Nephron (organoid): ENCODE results near the gene SLC39A13.
A peak's percentile ranks its signal among the peaks of the same experiment; 100 is the strongest.
"Not testable (repeated sequence)": the region's sequence is repeated elsewhere in the genome, so short reads cannot be mapped to it uniquely, and the experiment has no call there.

Experiments used
- H3K27ac Mint-ChIP-seq, 3 experiments: 2 replicates each; pipeline ENCODE4 v1.8.0; 2020; ENCODE audit warnings: mixed read lengths in 3 of 3, mild to moderate bottlenecking in 2 of 3, moderate library complexity in 1 of 3
- H3K27me3 Mint-ChIP-seq: 2 replicates; pipeline ENCODE4 v1.8.0; 2021; ENCODE audit warnings: low read depth, mild to moderate bottlenecking, moderate library complexity, mixed read lengths
- H3K36me3 Mint-ChIP-seq: 2 replicates; pipeline ENCODE4 v1.8.0; 2020; ENCODE audit warnings: low read depth, mixed read lengths
- H3K4me1 Mint-ChIP-seq: 2 replicates; pipeline ENCODE4 v1.8.0; 2020; ENCODE audit warnings: mixed read lengths
- H3K4me3 Mint-ChIP-seq, 3 experiments: 2 replicates each; pipeline ENCODE4 v1.8.0; 2020; ENCODE audit warnings: mild to moderate bottlenecking in 3 of 3, mixed read lengths in 3 of 3, moderate library complexity in 2 of 3
- H3K9me3 Mint-ChIP-seq: 2 replicates; pipeline ENCODE4 v1.8.0; 2020; ENCODE audit warnings: mixed read lengths
- CTCF ChIP-seq, 3 experiments: fragments of 200-600 bp; sonication (generic); IDR thresholded peaks; one replicate each; pipeline ENCODE4 v1.5.0; 2021; ENCODE audit warnings: antibody characterized with exemption in 3 of 3; ENCODE audit not compliant: unreplicated experiment in 3 of 3

The SLC39A13 gene

GRCh38 chr11:47451436-47451835 is 43.0 kb downstream of the SLC39A13 start:
- Mint-ChIP-seq H3K36me3 (no peaks in the 10 kb centered on the region), H3K4me3 (no peak overlapping the region), H3K4me1 (peaks cover 14% of the 10 kb centered on the region), H3K27me3 (no peaks in the 10 kb centered on the region), H3K9me3 (no peaks in the 10 kb centered on the region), H3K27ac (no peak overlapping the region)
- no peak for TF ChIP-seq CTCF (IDR thresholded peaks at IDR 0.05; ENCODE audit: unreplicated experiment in 3 of 3)

DNA sequence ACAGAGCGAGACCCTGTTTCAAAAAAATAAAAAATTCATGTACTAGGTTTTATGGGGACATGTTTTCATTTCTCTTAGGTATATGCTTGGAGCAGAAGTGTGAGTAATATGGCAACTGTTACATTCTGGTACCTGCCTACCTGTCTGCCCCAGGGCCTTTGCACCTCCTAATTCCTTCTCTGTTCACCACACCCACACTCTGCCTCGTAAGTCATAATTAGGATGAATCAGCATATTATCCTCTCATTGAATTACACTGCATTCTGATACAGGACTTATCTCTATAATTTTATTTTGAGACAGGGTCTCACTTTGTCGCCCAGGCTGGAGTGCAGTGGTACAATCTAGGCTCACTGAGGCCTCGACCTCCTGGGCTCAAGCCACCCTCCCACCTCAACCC is 43.6 kb downstream of the SLC39A13 start:
- Mint-ChIP-seq H3K4me3 (no peak overlapping the region), H3K36me3 (no peaks in the 10 kb centered on the region), H3K9me3 (no peaks in the 10 kb centered on the region), H3K4me1 (peaks cover 11% of the 10 kb centered on the region), H3K27me3 (no peaks in the 10 kb centered on the region), H3K27ac (no peak overlapping the region)
- no peak for TF ChIP-seq CTCF (IDR thresholded peaks at IDR 0.05; ENCODE audit: unreplicated experiment in 3 of 3)

DNA sequence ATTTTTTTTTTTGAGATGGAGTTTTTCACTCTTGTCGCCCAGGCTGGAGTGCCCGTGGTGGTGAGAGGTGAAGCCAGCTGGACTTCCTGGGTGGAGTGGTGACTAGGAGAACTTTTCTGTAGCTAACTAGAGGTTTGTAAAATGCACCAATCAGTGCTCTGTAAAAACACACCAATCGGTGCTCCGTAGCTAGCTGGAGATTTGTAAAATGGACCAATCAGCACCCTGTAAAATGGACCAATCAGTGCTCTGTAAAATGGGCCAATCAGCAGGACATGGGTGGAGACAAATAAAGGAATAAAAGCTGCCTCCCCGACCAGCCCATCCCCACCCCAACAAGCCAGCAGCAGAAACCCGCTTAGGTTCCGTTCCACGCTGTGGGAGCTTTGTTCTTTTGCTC is 45.0 kb downstream of the SLC39A13 start:
- H3K4me1 Mint-ChIP-seq: peaks cover 5% of the 10 kb centered on the region
- TF ChIP-seq CTCF (IDR thresholded peaks at IDR 0.05; ENCODE audit: unreplicated experiment in 3 of 3): no peak
- H3K4me3 Mint-ChIP-seq: no peak overlapping the region
- H3K9me3 Mint-ChIP-seq: no peaks in the 10 kb centered on the region
- no peak overlapping the region for H3K27ac Mint-ChIP-seq
- no peaks in the 10 kb centered on the region for H3K27me3 Mint-ChIP-seq
- no peaks in the 10 kb centered on the region for H3K36me3 Mint-ChIP-seq

GRCh38 chr11:47454258-47454671 is 45.9 kb downstream of the SLC39A13 start:
- H3K27ac Mint-ChIP-seq: peak overlapping the region in 2 of 3 experiments; percentile 39 to 45
- H3K4me1 Mint-ChIP-seq, H3K9me3 Mint-ChIP-seq, H3K4me3 Mint-ChIP-seq, H3K27me3 Mint-ChIP-seq, H3K36me3 Mint-ChIP-seq: not testable (repeated sequence)
- TF ChIP-seq CTCF (IDR thresholded peaks at IDR 0.05; ENCODE audit: unreplicated experiment in 3 of 3): peak; percentile 62 to 72 (median 69)

GRCh38 chr11:47460571-47461235 is 52.3 kb downstream of the SLC39A13 start:
- H3K36me3 Mint-ChIP-seq: peaks cover 18% of the 10 kb centered on the region
- no peak overlapping the region for H3K4me3 Mint-ChIP-seq
- no peaks in the 10 kb centered on the region for H3K27me3 Mint-ChIP-seq
- no peaks in the 10 kb centered on the region for H3K9me3 Mint-ChIP-seq
- H3K4me1 Mint-ChIP-seq: peaks cover 7% of the 10 kb centered on the region
- no peak for TF ChIP-seq CTCF (IDR thresholded peaks at IDR 0.05; ENCODE audit: unreplicated experiment in 3 of 3)
- peak overlapping the region in 1 of 3 experiments; percentile 28 for H3K27ac Mint-ChIP-seq

DNA sequence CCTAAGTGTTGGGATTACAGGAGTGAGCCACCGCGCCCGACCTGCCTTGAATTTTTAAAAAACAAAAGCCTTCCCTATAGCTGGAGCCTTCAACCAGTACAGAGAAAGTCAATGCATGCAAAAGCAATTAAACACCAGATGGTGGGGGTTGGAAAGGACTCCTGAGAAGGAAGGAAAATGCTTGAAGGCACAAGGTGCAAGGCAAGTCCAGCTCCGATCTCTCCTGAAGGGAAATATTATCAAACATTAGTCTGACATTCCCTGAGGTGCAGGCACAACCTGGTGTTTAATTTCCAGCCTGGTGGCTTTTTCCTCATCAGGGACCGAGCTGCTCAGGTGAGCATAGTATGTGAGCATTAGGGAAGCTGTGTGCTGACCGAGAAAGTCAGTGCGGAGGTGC is 53.5 kb downstream of the SLC39A13 start:
- no peak for TF ChIP-seq CTCF (IDR thresholded peaks at IDR 0.05; ENCODE audit: unreplicated experiment in 3 of 3)
- Mint-ChIP-seq H3K9me3 (no peaks in the 10 kb centered on the region), H3K4me3 (no peak overlapping the region), H3K36me3 (peaks cover 18% of the 10 kb centered on the region), H3K27ac (peak overlapping the region; percentile 18 to 71 (median 51)), H3K27me3 (no peaks in the 10 kb centered on the region), H3K4me1 (peaks cover 16% of the 10 kb centered on the region)
